MCF 10A (cell line): ENCODE measurements around the gene SPINT3. TPM values are rescaled to one million over a fixed set of nuclear protein-coding genes. Genes with fewer than 3 reads are reported as not detected.

Source experiments
- BruUV-seq: library from RNA; stranded (reverse); fragments of 400-500 nt; replicated peaks from 2 replicates; lab custom pipeline; 2021; lab: Mats Ljungman, UMichigan
- CTCF ChIA-PET: fragments of 300-600 bp; sonication (Branson Sonifier 250); formaldehyde crosslinking; extraction: SDS; loops from one replicate; lab custom pipeline; 2021; ENCODE audit warnings: antibody characterized with exemption, inconsistent platforms; lab: Yijun Ruan, JAX
- POLR2A ChIA-PET: fragments of 300-600, 350-650 bp; sonication (Branson Sonifier 250); formaldehyde crosslinking; extraction: SDS; loops from one replicate; lab custom pipeline; 2020; ENCODE audit warnings: antibody characterized with exemption, inconsistent platforms; lab: Yijun Ruan, JAX
- DNase-seq: peaks from one replicate; pipeline ENCODE4 v3.0.0-alpha.2; 2018; ENCODE audit not compliant: unreplicated experiment
- H3K27ac Mint-ChIP-seq: one replicate; pipeline ENCODE4 v1.8.0; 2022; ENCODE audit warnings: mild to moderate bottlenecking, low read depth, mixed read lengths; ENCODE audit not compliant: unreplicated experiment
- H3K27me3 Mint-ChIP-seq: one replicate; pipeline ENCODE4 v1.8.0; 2022; ENCODE audit warnings: mixed read lengths; ENCODE audit not compliant: insufficient read depth, unreplicated experiment
- H3K36me3 Mint-ChIP-seq: one replicate; pipeline ENCODE4 v1.8.0; 2022; ENCODE audit warnings: mild to moderate bottlenecking, moderate library complexity, mixed read lengths; ENCODE audit not compliant: insufficient read depth, unreplicated experiment
- H3K4me1 Mint-ChIP-seq: one replicate; pipeline ENCODE4 v1.8.0; 2022; ENCODE audit warnings: mixed read lengths; ENCODE audit not compliant: insufficient read depth, unreplicated experiment
- H3K4me3 Mint-ChIP-seq: one replicate; pipeline ENCODE4 v1.8.0; 2022; ENCODE audit warnings: mild to moderate bottlenecking, moderate library complexity, mixed read lengths; ENCODE audit not compliant: unreplicated experiment
- H3K9me3 Mint-ChIP-seq: one replicate; pipeline ENCODE4 v1.8.0; 2022; ENCODE audit warnings: mixed read lengths; ENCODE audit not compliant: unreplicated experiment
- intact Hi-C: fragments of 100-400 bp; cut with micrococcal nuclease; formaldehyde crosslinking; loops from 2 replicates; pipeline ENCODE4 v1.14.1; 2022
- total RNA-seq: library from RNA; stranded (reverse); gene quantifications from 2 replicates; pipeline ENCODE4 v1.2.3, GENCODE V29; 2022
- TF ChIP-seq, protein P1 (sequence below): fragments of 200-600 bp; IDR thresholded peaks from one replicate; pipeline ENCODE4 v1.8.0; 2022; ENCODE audit warnings: antibody characterized with exemption, mild to moderate bottlenecking; ENCODE audit not compliant: unreplicated experiment

SPINT3 gene
- total RNA-seq, 1 experiment from 2014 or later, result not detected

DNA sequence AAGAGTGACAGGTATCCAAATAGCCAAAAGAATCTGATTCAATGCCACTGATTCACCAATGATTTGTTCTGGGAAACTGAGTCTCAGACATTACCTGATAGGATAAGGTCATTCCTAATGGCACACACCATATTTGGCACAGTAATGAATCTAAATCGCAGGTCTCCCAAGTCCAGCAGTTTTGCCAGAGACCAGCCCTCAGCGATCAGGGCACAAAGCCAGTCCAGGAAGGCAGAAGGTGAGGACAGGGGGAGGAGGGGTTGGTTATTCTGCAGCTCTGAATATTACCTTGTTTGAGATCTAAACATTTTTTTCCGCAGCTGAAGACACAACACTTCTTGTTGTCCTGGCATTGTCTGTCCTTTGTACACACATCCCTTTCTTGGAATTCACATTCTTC lies 29.9 kb upstream of the SPINT3 start:
- peaks cover 5% of the 10 kb centered on the region for H3K4me1 Mint-ChIP-seq
- intact Hi-C loops, result no loop called here
- H3K9me3 Mint-ChIP-seq, result no peaks in the 10 kb centered on the region
- TF ChIP-seq, protein P1, sequence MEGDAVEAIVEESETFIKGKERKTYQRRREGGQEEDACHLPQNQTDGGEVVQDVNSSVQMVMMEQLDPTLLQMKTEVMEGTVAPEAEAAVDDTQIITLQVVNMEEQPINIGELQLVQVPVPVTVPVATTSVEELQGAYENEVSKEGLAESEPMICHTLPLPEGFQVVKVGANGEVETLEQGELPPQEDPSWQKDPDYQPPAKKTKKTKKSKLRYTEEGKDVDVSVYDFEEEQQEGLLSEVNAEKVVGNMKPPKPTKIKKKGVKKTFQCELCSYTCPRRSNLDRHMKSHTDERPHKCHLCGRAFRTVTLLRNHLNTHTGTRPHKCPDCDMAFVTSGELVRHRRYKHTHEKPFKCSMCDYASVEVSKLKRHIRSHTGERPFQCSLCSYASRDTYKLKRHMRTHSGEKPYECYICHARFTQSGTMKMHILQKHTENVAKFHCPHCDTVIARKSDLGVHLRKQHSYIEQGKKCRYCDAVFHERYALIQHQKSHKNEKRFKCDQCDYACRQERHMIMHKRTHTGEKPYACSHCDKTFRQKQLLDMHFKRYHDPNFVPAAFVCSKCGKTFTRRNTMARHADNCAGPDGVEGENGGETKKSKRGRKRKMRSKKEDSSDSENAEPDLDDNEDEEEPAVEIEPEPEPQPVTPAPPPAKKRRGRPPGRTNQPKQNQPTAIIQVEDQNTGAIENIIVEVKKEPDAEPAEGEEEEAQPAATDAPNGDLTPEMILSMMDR, result no peak
- no peak overlapping the region for H3K4me3 Mint-ChIP-seq
- no peak for DNase-seq
- ChIA-PET POLR2A (interaction anchor here (0.6 to 1.5 kb wide), 3 partner anchors 27 to 226 kb away, joined by 3 to 6 read pairs (median 6); no protein-coding TSS in a partner anchor), CTCF (interaction anchor here (0.7 to 2.3 kb wide), 13 partner anchors 11 to 418 kb away, joined by 3 to 44 read pairs (median 4); no protein-coding TSS in a partner anchor)
- H3K36me3 Mint-ChIP-seq, result no peaks in the 10 kb centered on the region
- no TSS peak for BruUV-seq
- H3K27me3 Mint-ChIP-seq, result peaks cover 69% of the 10 kb centered on the region
- no peak overlapping the region for H3K27ac Mint-ChIP-seq

DNA sequence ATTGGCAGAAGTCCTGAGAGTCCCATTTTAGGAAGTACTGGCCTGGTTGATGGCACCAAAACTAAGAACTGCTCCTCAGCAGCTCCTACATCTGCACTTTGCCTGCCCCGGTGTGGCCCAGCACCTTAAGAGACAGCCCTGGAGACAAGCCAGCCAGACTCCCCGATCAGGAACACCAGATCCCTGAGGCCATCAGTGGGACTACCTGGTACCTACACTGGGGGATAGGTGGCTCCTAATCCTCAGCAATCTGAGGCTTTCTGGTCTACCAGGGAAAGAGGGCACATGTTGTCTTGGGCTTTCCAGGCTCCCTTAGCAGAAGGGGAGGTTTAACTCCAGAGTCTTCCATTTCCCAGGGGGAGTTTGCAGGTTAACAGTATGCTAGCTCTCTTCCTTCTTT lies 24.0 kb upstream of the SPINT3 start, which contains the start of gene WFDC6:
WFDC6 (minus strand) TSS at position 101 of the 400 bp plus-strand sequence; CDS start at position 26, 75 bp downstream.
- TF ChIP-seq, protein P1, result no peak
- no TSS peak for BruUV-seq
- H3K4me3 Mint-ChIP-seq, result no peak within 1 kb of the TSS
- intact Hi-C loops, result no loop called here
- ChIA-PET POLR2A (interaction anchor here (0.7 to 2.4 kb wide), 4 partner anchors 11 to 232 kb away, joined by 3 to 21 read pairs (median 4); partner anchors contain the start of gene PIGT), CTCF (interaction anchor here (0.7 to 3.5 kb wide), 5 partner anchors 10 to 260 kb away, joined by 3 to 24 read pairs (median 4); partner anchors contain the start of gene SYS1)
- peaks cover 20% of the 10 kb centered on the region for H3K4me1 Mint-ChIP-seq
- peaks cover 46% of the 10 kb centered on the region for H3K27me3 Mint-ChIP-seq
- H3K27ac Mint-ChIP-seq, result no peak within 1 kb of the TSS
- DNase-seq, result no peak
- H3K9me3 Mint-ChIP-seq, result no peaks in the 10 kb centered on the region
- no peaks in the 10 kb centered on the region for H3K36me3 Mint-ChIP-seq

DNA sequence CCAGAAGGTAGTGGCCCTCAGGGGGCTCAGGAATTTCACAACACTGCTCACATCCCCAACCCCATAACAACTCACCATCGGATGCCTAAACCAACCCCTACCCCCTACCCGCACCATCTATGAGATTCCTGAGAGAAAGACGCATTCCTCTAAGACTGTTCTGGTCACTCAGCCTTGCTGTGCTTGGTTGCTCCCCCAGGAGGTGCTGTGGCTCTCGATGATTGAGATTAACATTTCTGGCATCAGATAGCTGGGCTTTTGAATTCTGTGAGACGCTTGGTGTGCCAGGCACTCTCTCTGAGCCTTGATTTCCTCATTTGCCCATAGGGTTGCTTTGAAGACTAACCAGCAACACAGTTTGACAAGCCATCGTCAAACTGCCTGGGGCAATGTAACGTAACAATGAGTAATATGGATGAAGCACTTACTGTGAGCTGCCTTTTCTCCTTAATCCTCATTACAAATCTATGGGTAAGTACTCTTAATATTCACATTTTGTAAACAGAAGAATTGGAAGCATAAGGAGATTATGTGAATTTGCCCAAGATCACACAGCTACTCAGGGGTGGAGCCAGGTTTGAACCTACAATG lies 22.9 kb upstream of the SPINT3 start:
- H3K4me1 Mint-ChIP-seq, result peaks cover 15% of the 10 kb centered on the region
- no peak overlapping the region for H3K27ac Mint-ChIP-seq
- intact Hi-C loops, result no loop called here
- POLR2A ChIA-PET, result interaction anchor here (0.6 to 2.4 kb wide), 12 partner anchors 10 to 468 kb away, joined by 3 to 21 read pairs (median 4); partner anchors contain the start of genes PIGT and SPINT3
- H3K9me3 Mint-ChIP-seq, result no peaks in the 10 kb centered on the region
- TF ChIP-seq, protein P1, result peak; percentile 11
- H3K27me3 Mint-ChIP-seq, result peaks cover 35% of the 10 kb centered on the region
- peak; percentile 82 for DNase-seq
- BruUV-seq, result no TSS peak
- no peak overlapping the region for H3K4me3 Mint-ChIP-seq
- no peaks in the 10 kb centered on the region for H3K36me3 Mint-ChIP-seq
- CTCF ChIA-PET, result interaction anchor here (0.6 to 3.5 kb wide), 11 partner anchors 9 to 467 kb away, joined by 3 to 24 read pairs (median 4); partner anchors contain the start of genes SYS1 and ZNF335

DNA sequence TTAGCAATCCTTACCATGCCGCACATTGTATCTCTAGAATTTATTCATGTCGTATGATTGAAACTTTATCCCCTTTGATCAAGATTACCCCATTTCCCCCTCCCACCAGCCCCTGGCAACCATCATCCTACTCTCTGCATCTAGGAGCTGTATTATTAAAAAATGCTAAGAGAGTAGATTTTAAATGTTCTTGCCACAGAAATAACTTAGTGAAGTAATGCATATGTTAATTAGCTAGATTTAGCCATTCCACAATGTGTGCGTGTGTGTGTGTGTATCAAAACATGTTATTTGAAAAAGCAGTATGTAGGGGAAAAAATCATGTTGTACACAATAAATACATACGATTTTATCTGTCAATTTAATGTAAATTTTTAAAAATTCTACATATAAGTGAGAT lies 11.9 kb upstream of the SPINT3 start:
- ChIA-PET CTCF (interaction anchor here (0.6 to 1.6 kb wide), 9 partner anchors 11 to 244 kb away, joined by 3 to 6 read pairs (median 3); no protein-coding TSS in a partner anchor), POLR2A (interaction anchor here (1.2 kb wide), 2 partner anchors 9 kb away, joined by 3 to 6 read pairs; no protein-coding TSS in a partner anchor)
- no TSS peak for BruUV-seq
- peaks cover 9% of the 10 kb centered on the region for H3K27me3 Mint-ChIP-seq
- H3K4me3 Mint-ChIP-seq, result no peak overlapping the region
- H3K9me3 Mint-ChIP-seq, result no peaks in the 10 kb centered on the region
- intact Hi-C loops, result no loop called here
- no peak for DNase-seq
- no peaks in the 10 kb centered on the region for H3K36me3 Mint-ChIP-seq
- H3K4me1 Mint-ChIP-seq, result peaks cover 10% of the 10 kb centered on the region
- H3K27ac Mint-ChIP-seq, result no peak overlapping the region
- TF ChIP-seq, protein P1, result no peak
